Transverse colon (tissue), 4 donors: ENCODE data around the gene RNU2-1. TPM values are rescaled to one million over a fixed set of nuclear protein-coding genes. Genes with fewer than 3 reads are reported as not detected.
"Not testable (repeated sequence)": the region's sequence is repeated elsewhere in the genome, so short reads cannot be mapped to it uniquely, and the experiment has no call there.

Source experiments
- DNase-seq: peaks from one replicate; pipeline ENCODE4 v3.0.0-alpha.2; 2019
- H3K27ac ChIP-seq, 4 donors: fragments of 200-600 bp; sonication (generic); 2 replicates each; pipeline ENCODE4 v1.5.1; 2016 to 2018; ENCODE audit warnings: inconsistent platforms in 4 of 4
- H3K27me3 ChIP-seq: fragments of 200-600 bp; sonication (generic); 2 replicates; pipeline ENCODE4 v1.5.1; 2017; ENCODE audit warnings: inconsistent platforms
- H3K36me3 ChIP-seq, 4 donors: fragments of 200-600 bp; sonication (generic); 2 replicates each; pipeline ENCODE4 v1.5.1; 2017 to 2019; ENCODE audit warnings: inconsistent platforms in 4 of 4
- H3K4me1 ChIP-seq, 4 donors: fragments of 200-600 bp; sonication (generic); 2 replicates each; pipeline ENCODE4 v1.5.1; 2017 to 2020; ENCODE audit warnings: inconsistent platforms in 4 of 4
- H3K4me3 ChIP-seq, 4 donors: fragments of 200-600 bp; sonication (generic); 1 replicate in 1 of 4; 2 replicates in 3 of 4; pipeline versions ENCODE4 v1.5.1 to v1.6.1; 2017 to 2019; ENCODE audit warnings: inconsistent platforms in 4 of 4
- H3K9me3 ChIP-seq, 2 donors: fragments of 200-600 bp; sonication (generic); 2 replicates each; pipeline ENCODE4 v1.5.1; 2017 to 2019; ENCODE audit warnings: inconsistent platforms in 2 of 2
- CTCF ChIP-seq, 5 experiments: fragments of 200-600 bp in 3 of 5; fragments of 450-650 bp in 2 of 5; sonication (generic) in 3 of 5; IDR thresholded peaks; 1 replicate in 2 of 5; 2 replicates in 3 of 5; pipeline ENCODE4 v1.5.1; 2016 to 2017; ENCODE audit warnings: antibody characterized with exemption in 5 of 5, inconsistent platforms in 3 of 5, mild to moderate bottlenecking in 2 of 5, moderate library complexity in 1 of 5
- EP300 ChIP-seq: sonication (generic); formaldehyde crosslinking; IDR thresholded peaks from one replicate; pipeline ENCODE4 v1.6.1; 2017; ENCODE audit warnings: antibody characterized with exemption, low read depth
- POLR2A ChIP-seq: fragments of 450-650 bp; IDR thresholded peaks from one replicate; pipeline ENCODE4 v1.6.1; 2016; ENCODE audit warnings: antibody characterized with exemption, mild to moderate bottlenecking, moderate library complexity
- POLR2AphosphoS5 ChIP-seq, 3 donors: sonication (generic); formaldehyde crosslinking; IDR thresholded peaks; one replicate each; pipeline ENCODE4 v1.6.1; 2016; ENCODE audit warnings: antibody characterized with exemption in 3 of 3
- WGBS, 2 donors: methylation state at CpG; one replicate each; pipeline ENCODE4 v1.1.5; 2018; ENCODE audit warnings: low coverage in 1 of 2; 5-methylcytosine and 5-hydroxymethylcytosine counted together
- in situ Hi-C, 4 donors: fragments of 200-750 bp; cut with MboI; loops; one replicate each; pipeline versions ENCODE4 v1.15.0 to v1.15.1; 2017; ENCODE audit warnings: low sequenced_read_pairs in 3 of 4, low pct_ligation_motif_present in 1 of 4, low pct_unique_long_range_greater_than_20kb in 1 of 4
- intact Hi-C: fragments of 100-400 bp; cut with DNase I; formaldehyde crosslinking; loops from one replicate; pipeline ENCODE4 v1.15.1; 2023; ENCODE audit warnings: low total_unique reads
- total RNA-seq, 4 donors: library from RNA; depleted of rRNA; stranded (reverse); fragments of >200 nt; gene quantifications; one replicate each; pipeline ENCODE4 v1.1.0, GENCODE V29; 2016

The RNU2-1 gene
- total RNA-seq, 4 donors from 2014 or later, result not detected

GRCh38 chr17:43231205-43232020 lies 2.4 kb downstream of the RNU2-1 start:
- WGBS, 2 donors, result 84% methylated on average over 18 of the region's 40 CpGs; no CpG with 5 or more reads in 1 of the 2 donors

GRCh38 chr17:43228020-43228782 lies 5.6 kb downstream of the RNU2-1 start, which contains the start of gene CCDC200:
Gene CCDC200, minus strand, starts transcription at chr17:43228623. Its CDS starts 69 bp downstream, at chr17:43228554.
- DNase-seq, H3K27ac ChIP-seq, in situ Hi-C loops, H3K4me3 ChIP-seq, H3K27me3 ChIP-seq, H3K9me3 ChIP-seq, H3K4me1 ChIP-seq, intact Hi-C loops, H3K36me3 ChIP-seq: not testable (repeated sequence)
- no CpG with 5 or more reads among the region's 7 CpGs for WGBS, 2 donors

More at GRCh38 chr17:43231205-43232020, 2.4 kb downstream of the RNU2-1 start:
- DNase-seq, in situ Hi-C loops, H3K36me3 ChIP-seq, H3K27me3 ChIP-seq, H3K9me3 ChIP-seq, intact Hi-C loops, H3K4me1 ChIP-seq: not testable (repeated sequence)
- peak overlapping the region; percentile 0 to 76 (median 32) for H3K27ac ChIP-seq
- peak overlapping the region in 1 of 4 donors; percentile 4 for H3K4me3 ChIP-seq

GRCh38 chr17:43226393-43226792 lies 7.4 kb downstream of the RNU2-1 start:
- Histone ChIP-seq H3K4me1 (no peaks in the 10 kb centered on the region), H3K36me3 (peaks cover 0 to 8% (median 0%) of the 10 kb centered on the region in 4 donors), H3K9me3 (no peaks in the 10 kb centered on the region), H3K27me3 (no peaks in the 10 kb centered on the region), H3K4me3 (no peak overlapping the region), H3K27ac (no peak overlapping the region)
- TF ChIP-seq EP300 (no peak), POLR2A (no peak), POLR2AphosphoS5 (IDR thresholded peaks at IDR 0.05) (no peak), CTCF (IDR thresholded peaks at IDR 0.05) (no peak)
- intact Hi-C loops (no loop called here), in situ Hi-C loops (no loop called here)
- DNase-seq, result no peak
- 88 to 89% methylated on average over 5 to 7 of the region's 7 CpGs for WGBS, 2 donors

GRCh38 chr17:43224146-43224705 lies 9.6 kb downstream of the RNU2-1 start:
- peaks cover 0 to 8% (median 0%) of the 10 kb centered on the region in 4 donors for H3K36me3 ChIP-seq
- 93 to 100% methylated on average over 3 to 7 of the region's 7 CpGs for WGBS, 2 donors

More at GRCh38 chr17:43224146-43224705, 9.6 kb downstream of the RNU2-1 start:
- no peak for DNase-seq
- Histone ChIP-seq H3K9me3 (no peaks in the 10 kb centered on the region), H3K4me3 (no peak overlapping the region), H3K27ac (no peak overlapping the region), H3K27me3 (no peaks in the 10 kb centered on the region), H3K4me1 (no peaks in the 10 kb centered on the region)
- intact Hi-C loops, result no loop called here
- in situ Hi-C loops, result loop anchor here in 1 of 4 donors (25.0 kb wide), 2 partner anchors 88 to 263 kb away; partner anchors contain the start of gene DHX8
- TF ChIP-seq EP300 (no peak), CTCF (IDR thresholded peaks at IDR 0.05) (no peak), POLR2AphosphoS5 (IDR thresholded peaks at IDR 0.05) (no peak), POLR2A (no peak)
